VCaP (cell line): ENCODE measurements around the gene GSTM3.

ENCODE experiments used
- H3K27ac ChIP-seq: fragments of 450-650 bp; 2 replicates; pipeline ENCODE4 v1.5.1; 2017
- TF ChIP-seq, protein P1 (sequence below): fragments of 450-650 bp; conservative IDR thresholded peaks from 2 replicates; pipeline ENCODE4 v1.5.1; 2017; ENCODE audit warnings: mild to moderate bottlenecking, moderate library complexity

GSTM3 gene

DNA sequence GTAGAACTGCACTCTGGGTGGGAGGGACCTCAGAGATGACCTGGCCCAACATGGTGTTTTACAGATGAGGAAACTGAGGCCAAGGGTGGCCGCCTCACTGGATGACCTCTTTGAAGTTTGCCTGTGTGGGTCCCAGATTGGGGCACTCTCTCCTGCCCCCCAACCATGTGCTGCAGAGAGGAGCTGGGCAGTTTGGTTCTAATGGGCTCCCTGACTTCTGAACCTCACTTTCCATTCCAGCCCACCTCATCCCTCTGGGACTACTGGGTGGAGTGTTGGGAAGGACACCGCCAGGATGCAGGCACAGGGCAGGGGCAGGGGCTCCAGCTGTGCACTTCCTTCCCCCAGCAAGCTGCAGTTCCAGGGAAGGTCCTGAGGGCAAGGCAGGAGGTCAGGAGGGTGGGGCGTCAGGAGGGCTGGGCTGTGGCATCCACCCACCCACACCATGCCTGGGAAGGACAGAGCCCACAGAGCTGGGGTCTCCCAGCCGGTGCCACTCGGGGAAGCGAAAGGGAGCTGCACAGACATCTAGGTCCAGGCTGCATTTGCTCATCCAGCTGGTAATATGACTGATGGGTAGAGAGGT, 33.2 kb upstream of the GSTM3 start:
- no peak overlapping the region for H3K27ac ChIP-seq
- TF ChIP-seq, protein P1, sequence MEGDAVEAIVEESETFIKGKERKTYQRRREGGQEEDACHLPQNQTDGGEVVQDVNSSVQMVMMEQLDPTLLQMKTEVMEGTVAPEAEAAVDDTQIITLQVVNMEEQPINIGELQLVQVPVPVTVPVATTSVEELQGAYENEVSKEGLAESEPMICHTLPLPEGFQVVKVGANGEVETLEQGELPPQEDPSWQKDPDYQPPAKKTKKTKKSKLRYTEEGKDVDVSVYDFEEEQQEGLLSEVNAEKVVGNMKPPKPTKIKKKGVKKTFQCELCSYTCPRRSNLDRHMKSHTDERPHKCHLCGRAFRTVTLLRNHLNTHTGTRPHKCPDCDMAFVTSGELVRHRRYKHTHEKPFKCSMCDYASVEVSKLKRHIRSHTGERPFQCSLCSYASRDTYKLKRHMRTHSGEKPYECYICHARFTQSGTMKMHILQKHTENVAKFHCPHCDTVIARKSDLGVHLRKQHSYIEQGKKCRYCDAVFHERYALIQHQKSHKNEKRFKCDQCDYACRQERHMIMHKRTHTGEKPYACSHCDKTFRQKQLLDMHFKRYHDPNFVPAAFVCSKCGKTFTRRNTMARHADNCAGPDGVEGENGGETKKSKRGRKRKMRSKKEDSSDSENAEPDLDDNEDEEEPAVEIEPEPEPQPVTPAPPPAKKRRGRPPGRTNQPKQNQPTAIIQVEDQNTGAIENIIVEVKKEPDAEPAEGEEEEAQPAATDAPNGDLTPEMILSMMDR, result no peak; the same call in none of the 2 replicates

DNA sequence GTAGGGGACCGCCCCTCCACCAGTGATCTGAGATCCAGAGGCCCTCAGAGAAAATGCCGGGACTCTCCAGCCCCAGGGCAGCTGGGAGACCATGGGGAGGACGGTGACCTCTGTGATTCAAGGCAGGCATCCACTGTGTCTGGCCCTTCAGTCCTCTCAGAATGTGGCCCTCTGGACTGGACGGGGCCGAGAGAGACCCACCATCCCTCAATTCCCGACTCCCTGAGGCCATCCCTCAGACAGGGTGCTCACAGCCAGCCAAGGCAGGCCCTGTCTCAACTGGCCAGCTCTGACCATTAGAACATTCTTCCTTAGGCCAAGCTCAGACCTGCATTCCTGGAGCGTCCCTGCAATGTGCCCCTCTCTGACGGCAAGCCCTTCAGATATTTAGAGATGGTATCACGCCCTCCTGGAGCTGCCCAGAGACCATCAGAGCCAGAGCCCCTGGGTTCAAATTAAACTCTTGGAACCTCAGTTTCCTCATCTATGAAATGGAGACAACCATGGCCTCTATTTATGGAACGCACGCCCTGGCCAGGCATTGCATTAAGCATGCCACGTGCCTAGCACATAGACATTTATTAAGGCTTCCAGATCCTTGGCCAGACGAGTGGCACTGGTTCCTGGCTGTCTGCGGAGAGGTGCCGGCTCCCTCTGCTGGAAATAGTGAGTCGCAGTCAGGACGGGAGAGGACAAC, 32.5 kb upstream of the GSTM3 start:
- no peak overlapping the region for H3K27ac ChIP-seq
- TF ChIP-seq, protein P1, result peak; percentile 95

DNA sequence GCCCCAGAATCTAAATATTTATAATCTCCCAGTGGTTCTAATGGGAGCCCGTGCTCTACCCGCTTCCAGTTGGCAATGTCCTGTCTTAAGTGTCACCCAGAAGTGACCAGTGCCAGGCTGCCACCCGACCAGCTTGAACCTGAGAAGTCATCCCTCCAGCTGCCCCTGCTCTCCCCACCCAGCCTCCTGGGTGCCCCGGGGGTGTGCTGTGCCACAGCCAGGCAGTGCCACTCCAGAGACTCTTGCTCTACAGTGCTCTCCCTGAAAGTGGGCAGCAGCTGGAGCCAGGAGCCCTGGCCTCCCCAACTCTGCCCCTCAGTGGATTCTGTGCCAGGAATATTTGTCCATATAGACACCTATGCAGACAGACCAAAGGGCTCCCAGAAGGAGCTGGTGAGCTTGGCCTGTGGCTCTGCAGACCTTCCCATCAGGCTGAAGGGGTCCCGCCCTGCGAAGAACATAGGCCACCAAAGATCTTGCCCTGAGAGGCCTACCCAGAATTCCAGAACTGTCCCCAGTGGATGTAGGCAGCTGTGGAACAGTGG, 31.9 kb upstream of the GSTM3 start:
- H3K27ac ChIP-seq, result no peak overlapping the region
- TF ChIP-seq, protein P1, result no peak

DNA sequence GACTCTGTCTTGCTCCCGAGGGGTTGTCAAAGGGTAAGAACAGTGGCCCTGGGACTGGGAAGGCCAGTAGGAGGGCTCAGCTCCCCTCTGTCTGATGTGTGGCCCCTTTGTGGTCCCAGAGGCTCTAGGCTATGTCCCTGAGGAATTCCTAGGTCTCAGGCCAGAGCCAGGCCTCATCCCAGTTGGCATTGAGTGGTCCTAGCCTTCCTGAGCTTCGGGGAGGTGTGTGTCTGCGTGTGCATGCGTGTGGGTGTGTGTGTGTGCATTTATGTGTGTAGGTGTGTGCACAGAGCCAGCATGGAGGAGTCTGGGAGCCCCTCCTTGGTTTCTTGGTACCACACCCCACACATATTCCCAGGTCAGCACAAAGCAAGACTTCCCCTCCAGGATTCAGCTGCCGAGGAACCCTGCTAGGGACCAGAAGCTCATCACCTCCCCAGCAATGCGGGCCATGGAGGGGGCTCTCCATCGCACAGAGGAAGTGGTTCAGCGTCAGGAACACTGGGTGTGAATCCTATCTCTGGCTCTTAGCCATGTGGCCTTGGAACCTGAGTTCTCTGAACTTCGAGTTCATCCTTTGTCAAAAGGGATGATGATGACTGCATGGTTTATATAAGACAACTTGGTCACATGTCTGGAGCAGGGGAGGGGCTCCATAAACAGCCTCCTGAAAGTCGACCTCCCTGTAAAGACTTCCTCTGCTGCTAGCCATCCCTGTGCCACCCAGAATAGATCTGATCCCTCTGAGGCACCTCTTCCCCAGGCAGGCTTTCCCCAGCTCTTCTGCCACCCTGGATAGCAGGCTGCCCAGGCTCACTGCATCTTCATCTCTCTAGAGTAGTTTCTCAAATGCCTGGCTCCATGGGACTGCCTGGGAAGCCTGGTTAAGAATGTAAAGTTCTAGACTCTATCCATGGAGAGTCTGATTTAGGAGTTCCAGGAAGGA, 31.1 kb upstream of the GSTM3 start:
- H3K27ac ChIP-seq, result no peak overlapping the region
- TF ChIP-seq, protein P1, result no peak

DNA sequence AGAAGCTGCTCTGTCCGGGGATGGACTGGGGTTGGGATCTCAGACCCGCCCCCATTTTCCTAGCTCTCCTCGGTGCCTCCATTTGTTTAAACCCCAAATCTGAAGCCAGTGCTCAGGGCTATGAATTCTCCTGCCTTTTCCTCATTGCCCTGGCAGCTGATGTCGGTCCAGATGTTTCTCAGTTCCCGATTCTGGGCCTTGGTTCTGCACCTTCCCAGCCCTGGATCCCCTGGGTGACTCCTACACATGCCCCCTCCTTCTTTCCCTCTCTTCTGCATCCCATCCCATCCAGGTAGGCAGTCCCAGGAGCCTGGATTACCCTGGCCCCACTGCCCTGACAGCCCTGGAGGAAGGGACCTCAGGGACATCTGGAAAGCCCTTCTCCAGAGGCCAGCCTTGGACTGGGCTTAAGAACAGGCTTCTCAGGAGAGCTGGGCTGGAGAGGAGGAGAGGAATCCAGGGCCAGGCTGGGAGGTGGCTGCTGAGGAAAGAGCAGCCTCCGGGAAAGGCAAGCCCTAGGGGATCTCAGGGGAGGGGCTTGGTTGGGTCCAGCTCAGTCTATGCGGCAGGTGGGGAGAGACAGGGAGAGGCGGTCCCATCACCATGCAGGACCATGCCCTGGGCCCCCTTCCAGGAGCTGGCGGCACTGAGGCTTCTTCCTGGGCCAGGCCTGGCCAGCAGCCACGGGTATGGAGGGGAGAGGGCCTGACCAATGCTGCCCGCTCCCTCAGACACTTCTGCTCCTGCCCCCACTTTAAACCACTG, 29.7 kb upstream of the GSTM3 start:
- TF ChIP-seq, protein P1, result no peak
- H3K27ac ChIP-seq, result no peak overlapping the region

DNA sequence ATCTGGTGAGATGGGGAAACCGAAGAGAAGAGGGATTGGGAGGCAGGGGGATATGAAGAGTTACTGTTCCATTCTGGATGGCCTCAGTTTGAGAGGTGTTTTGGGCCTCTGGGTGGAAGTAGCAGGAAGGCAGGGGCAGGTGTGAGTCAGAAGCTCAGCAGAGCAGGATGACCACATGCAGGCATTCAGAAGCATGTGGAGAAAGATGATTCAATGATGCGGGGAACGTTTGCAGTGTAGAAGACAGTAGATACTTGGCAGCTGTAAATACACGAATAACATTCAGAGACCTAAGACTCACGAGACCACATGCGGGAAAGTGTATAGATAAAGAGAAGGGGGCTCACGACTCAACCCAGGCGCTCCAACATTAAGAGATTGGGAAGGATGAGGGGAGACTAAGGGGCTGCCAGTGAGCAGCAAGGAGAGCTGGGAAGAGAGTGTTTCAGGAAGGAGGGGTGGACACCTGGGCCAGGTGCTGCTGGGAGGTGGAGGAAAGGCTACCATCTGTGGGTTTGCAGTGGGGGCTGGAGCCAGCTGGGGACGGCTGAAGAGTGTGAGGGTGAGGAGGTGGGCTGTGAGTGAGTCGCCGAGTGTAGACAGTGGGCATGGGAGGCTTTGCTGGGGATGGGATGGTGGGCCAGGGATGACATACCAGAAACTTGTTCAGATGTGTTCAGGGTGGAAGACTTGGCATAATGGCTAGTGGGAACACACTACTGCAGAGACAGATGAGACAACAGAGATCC, 28.7 kb upstream of the GSTM3 start:
- no peak overlapping the region for H3K27ac ChIP-seq
- TF ChIP-seq, protein P1, result no peak
